HG02571 (cell line): ENCODE measurements around the gene ANKFY1.
A peak's percentile ranks its signal among the peaks of the same experiment; 100 is the strongest.
"Not testable (repeated sequence)": the region's sequence is repeated elsewhere in the genome, so short reads cannot be mapped to it uniquely, and the experiment has no call there.

ENCODE experiments used
- ATAC-seq: cut with Tn5 transposase; IDR thresholded peaks from one replicate; pipeline ENCODE4 v1.9.1; 2021; ENCODE audit warnings: mild to moderate bottlenecking, moderate library complexity; ENCODE audit not compliant: unreplicated experiment

The ANKFY1 gene

DNA sequence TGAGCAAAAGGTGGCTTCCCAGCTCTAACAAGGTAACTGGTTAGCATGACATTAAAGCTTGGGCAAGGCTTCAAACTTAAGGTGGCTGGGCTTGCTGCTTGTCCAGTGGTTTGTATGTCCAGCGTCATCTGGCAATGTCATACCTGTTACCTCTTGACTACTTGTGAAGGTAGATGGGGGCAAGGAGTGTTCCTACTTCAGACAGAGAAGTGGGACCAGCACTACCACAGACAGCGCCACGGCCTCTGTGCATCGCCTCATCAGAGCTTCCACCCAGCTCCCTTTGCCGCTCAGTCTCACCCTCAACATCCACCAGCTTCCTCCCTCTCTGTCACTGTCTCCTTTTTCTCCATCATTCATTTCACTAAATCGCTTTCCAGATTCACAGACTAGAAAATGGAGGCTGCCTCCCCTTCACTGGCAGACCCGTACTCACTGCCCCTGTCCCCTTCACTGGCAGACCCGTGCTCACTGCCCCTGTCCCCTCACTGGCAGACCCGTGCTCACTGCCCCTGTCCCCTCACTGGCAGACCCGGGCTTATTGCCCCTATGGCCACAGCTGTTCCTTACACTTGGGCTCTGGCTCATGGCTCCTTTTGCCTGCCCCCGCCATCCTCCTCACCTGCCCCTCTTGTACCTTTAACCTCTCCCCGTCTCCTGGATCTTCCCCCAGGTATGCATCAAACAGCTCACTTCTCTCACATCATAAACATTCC lies 106.0 kb downstream of the ANKFY1 start:
- ATAC-seq: no peak

DNA sequence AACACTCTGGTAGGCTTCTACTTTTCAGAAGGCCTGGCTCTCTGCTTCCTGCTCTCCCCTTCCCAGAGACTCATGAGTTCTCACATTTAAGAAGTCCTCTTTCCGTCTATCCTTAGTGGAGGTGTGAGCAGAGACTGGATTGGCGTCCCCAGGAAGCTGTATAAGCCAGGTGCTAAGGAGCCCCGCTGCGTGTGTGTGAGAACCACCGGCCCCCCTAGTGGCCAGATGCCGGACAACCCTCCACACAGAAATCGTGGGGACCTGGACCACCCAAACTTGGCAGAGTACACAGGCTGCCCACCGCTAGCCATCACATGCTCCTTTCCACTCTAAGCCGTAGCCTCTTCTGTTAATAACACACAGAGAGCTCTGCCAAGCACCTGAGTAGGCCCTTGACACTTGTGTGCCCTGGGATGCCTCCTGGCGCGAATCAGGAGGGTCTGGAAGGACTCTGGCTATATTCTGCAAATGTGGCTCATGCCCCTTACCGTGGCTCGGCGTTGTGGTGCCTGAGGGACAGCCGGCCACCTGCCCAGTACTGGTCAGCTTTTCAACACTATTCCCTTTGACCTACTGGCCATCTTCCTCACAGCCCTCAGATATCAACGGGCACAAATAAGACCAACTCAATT lies 106.9 kb downstream of the ANKFY1 start:
- no peak for ATAC-seq

DNA sequence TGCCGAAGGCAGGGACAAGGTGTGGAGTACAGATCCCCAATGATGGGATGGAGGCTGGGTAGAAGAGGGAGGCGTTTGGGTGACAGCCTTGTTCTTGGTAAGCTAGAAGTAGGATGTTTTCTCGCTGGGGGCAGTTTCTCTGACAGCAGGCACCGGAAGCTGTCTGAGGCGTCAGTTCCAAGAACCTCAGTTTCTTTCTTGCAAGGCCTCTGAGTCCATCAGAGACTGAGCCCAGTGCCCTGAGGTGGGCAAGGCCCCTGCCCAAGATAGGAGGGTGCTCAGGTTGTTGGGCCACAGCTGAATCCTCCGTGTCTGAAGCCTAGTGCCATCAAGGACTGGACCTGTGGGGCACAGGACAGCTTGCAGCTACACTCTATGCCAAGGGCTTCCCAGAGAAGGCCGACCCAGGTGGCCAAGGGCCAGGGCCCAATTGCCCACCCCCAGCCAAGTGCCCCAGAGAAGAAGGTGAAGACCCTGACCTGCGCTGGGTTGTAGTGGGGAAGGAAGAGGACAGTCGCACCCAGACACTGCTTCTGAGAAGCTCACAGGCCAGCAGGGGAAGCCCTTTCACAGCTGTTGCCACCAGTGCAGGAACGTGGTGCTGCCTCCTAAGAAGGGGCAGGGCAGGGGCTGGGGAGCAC lies 107.7 kb downstream of the ANKFY1 start:
- ATAC-seq: no peak

DNA sequence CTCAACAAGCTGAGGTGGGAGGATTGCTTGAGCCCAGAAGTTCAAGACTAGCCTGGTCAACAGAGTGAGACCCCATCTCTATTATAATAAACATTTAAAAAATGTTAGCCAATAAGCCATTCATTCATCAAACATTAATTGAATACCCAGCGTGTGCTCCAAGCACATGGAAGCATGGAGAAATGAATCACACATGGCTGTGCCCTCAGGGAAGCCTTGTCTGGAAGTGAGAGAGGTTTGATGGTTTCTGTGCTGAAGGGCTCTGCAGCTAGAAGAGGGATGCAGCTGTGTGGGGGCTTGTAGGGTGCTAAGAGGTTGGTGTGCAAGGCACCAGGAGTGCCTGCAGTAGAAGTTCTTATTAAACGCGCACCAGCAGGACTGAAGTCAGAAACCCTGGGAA lies 109.6 kb downstream of the ANKFY1 start:
- no peak for ATAC-seq

DNA sequence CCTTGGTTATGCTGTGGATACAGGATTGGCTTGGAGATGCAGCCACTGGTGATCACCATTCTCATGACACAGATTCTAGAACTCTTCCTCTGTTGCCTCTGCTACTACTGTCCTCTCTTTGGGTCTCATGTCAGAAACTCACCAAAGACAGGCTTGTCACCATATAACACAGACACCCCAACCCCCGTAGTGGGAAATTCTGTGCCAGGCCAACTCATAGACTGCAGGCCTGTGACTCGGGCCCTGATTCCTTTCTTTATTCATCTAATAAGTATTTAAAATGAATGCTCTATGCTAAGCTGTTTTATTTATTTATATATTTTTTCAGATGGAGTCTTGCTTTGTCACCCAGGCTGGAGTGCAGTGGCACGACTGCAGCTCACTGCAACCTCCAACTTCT lies 111.3 kb downstream of the ANKFY1 start:
- ATAC-seq: no peak

DNA sequence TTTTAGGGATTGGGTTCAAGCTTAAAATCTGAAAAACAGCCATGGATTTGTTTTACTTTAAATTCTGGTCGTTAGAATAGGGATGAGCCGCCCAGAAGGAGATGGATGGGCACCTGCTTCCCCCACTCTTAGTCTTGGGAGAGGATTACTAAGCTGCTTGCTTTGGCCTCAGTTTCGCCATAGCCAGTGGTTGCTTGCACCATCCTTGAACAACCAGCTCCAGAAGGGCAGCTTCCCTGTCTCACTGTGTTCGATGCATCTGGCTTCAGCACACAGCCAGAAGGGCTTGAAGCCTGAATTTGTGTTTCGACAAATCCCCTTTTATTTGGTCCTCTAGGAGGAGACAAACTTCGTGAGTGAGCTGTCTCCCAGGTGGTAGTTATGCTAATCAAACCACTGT lies 113.7 kb downstream of the ANKFY1 start:
- no peak for ATAC-seq

DNA sequence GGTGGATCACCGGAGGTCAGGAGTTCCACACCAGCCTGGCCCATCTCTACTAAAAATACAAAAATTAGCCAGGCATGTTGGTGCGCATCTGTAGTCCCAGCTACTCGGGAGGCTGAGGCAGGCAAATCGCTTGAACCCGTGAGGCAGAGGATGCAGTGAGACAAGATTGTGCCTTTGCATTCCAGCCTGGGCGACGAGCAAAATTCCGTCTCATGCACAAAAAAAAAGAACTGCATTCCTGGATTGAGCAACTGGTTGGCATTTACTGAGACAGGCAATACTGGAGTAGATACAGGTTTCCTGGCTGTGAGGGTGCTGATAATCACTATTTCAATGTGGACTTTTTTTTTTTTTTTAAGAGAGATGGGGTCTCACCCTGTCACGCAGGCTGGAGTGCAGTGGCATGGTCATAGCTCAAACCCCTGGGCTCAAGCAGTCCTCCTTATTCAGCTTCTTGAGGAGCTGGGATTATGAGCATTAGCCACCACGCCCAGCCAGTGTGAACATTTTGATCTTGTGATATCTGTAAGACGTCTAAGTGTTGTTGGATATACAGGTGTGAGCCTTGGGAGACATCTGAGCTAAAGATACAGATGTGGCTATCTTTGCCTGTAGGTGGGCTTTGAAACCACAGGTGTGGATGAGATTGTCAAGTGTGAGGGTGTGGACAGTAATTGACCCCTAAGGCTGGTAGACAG lies 115.0 kb downstream of the ANKFY1 start:
- ATAC-seq: no peak

DNA sequence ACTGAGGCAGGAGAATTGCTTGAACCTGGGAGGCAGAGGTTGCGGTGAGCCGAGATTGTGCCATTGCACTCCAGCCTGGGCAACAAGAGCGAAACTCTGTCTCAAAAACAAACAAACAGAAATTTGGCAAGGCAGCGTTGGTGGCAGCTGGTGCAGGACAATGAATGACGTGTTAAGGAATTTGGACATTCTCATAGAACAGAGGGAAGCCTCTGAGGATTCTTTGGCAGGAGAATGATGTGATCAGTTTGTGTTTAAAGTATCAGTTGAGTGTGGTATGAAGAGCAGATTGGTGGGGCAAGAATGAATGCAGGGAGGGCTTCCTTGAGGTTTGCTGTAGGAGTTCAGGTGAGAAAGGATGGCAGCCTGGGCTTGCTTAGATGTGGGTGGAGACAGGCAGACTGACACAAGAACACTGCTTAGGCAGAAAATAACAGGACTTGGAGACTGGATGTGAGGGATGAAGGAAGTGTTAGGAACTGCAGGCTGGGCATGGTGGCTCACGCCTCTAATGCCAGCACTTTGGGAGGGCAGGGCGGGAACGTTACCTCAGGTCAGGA lies 115.9 kb downstream of the ANKFY1 start:
- no peak for ATAC-seq

DNA sequence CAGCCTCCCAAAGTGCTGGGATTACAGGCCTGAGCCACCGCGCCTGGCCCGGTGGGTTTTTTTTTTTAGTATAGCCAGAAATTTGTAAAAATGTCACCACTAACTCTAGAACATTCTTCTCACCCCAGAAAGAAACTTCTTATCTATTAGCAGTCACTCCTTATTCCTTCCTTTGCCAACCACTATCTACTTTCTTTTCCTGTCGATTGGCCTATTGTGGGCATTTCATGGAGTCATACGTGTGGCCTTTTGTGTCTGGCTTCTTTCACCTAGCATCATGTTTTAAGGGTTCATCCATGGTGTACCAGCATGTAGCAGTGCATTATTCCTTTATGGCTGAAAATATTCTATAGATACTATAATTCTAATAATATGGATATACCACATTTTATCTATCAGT lies 117.1 kb downstream of the ANKFY1 start:
- no peak for ATAC-seq

DNA sequence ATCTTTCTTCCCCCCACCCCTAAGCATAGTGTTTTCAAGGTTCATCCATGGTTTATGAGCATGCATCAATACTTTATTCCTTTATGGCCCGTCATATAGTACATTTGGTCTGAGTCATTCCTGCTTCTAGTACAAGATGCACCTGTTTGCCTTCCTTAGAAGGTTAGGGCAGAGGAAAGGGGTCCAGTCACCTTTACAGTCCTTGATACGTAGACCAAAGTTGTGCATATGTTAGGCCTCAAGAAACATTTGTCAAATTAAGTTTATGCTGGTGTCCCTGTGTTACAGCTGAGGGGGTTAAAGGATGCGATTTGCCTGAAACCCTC lies 119.4 kb downstream of the ANKFY1 start:
- no peak for ATAC-seq

DNA sequence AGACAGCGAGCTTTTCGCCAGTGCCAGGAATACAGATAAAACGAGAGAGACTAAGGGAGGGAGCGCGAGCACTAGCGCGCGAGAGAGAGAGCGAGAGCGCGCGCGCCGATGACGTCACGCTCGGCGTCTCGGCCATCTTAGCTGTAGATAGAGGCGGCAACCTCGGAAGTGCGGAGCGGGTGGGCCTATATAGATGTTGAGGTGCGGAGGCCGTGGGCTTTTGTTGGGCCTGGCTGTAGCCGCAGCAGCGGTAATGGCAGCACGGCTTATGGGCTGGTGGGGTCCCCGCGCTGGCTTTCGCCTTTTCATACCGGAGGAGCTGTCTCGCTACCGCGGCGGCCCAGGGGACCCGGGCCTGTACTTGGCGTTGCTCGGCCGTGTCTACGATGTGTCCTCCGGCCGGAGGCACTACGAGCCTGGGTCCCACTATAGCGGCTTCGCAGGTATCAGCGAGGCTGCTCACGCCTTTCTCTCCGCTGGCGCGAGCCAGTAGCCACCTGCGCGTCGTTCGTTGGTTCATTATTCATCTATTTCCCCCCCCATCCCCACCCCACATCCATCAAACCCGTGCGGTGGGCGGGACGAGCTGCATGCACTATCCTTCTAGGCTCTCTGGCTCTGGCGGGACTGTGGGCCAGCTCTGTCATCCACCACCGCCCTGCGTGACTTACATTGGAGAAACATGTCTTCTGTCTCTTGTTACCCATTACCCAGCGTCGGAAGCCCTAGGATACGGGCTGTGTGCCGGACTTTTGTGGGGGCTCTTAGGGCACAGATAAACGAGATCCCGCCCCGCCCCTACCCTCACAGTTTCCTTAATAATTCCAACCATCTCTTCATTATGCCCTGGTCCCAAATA lies 120.0 kb downstream of the ANKFY1 start:
- peak; percentile 51 for ATAC-seq

DNA sequence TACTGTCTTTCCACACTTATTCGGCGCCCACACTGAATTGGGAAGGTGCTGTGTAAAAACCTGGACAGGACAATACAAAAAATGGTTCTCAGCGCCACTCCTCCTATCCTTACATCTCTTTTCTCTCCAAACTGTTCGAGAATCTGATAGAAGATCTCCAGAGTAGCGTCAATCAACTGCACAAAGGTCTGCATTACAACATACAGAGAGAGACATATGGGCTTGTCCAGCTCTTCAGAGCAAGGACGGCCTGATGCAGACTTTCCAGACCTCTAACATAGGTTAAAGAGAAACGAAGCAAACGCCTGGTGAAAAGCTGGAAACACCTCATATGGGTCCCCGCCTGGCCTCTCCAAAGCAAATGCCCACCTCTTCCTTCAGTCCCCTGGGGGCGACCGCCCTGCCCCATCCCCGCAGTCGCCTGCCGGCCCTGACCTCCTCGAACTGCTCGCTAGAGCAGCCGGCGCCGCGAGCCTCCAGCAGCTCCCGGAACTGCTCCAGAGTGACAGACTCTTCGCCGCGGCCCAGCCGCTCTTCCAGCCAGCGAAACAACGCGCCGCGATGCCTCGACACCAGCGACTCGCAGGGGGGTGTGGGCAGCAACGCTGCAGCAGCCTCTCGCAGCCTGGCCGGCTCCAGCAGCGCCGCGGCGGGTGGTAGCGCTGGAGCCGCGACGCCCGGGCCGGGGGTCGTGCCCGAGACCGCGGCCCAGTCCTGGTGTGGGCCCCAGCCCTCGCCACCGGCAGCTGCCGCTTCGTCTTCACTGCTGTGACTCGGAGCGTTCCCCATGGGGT lies 121.5 kb downstream of the ANKFY1 start:
- ATAC-seq: peak; percentile 4

DNA sequence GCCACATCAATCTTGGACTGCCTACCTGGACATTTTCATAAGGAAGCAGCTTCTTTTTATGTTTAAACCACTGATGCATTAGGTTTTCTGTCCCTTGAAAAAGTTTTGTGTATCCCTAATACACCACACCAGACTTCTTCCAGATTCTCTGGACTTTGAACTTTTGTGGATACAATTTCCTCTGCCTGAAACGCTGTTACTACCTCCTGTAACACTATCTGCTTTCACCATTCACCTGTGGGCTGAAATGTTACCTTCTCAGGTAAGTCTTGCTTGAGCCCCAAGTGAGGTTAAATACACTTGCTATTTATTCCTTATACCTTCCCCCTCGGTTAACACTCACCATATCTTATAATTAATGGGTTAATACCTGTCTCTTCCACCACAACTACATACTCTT lies 123.7 kb downstream of the ANKFY1 start:
- no peak for ATAC-seq

DNA sequence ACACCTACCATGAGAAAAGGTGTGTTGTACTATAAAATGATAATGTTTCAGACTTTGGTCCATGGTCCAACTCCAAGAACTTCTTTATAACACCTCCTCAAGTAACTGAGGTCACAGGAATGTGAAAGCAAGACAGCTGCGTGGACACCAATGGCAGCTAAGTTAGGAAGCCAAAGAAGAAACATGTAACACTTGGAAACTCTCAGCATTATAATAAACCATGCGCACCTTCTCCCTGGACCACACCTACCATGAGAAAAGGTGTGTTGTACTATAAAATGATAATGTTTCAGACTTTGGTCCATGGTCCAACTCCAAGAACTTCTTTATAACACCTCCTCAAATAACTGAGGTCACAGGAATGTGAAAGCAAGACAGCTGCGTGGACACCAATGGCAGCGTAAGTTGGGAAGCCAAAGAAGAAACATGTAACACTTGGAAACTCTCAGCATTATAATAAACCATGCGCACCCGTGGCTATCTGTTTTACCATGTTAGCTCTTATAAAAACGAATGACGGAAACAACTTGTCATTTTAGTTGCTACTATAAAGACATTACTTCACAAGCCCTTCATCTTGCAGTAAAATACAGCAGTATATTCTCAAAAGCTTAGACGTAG lies 124.8 kb downstream of the ANKFY1 start:
- not testable (repeated sequence) for ATAC-seq

DNA sequence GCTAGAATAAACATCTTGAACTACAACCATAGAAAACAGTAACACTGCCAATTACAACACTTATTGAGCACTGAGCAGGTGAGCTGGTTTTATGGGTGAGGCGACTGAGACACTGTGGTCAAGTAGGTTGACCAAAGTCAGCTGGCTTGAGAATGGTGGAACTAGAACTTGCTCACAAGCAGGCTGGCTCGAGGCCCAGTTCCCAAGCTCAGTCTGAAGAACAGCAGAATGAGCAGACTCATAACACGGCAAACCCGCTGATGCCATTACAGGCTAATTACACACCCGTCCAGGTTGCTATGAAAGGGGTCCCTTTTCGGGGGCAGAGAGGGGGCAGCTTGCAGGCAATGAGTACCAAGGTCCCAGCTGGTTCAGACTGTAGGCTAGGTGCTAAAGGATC lies 127.4 kb downstream of the ANKFY1 start:
- ATAC-seq: no peak

DNA sequence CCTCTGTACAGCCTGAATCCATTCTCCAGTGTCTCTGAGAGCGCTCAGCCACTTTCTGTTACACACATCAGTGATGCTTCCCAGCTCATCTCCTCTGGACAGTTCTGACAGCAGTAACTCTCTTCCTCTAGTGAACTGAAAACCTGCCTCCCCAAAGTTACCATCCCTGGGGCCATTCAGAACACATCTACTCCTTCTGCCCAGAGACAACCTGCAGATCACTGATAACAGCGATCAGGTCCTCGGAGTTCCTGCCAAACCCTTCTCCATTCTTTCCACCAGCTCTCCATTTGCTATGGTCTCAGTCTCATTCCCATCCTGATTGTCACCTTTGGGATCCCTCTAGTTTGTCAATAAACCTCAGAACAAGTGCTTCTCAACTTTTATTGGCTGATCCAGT lies 128.3 kb downstream of the ANKFY1 start:
- no peak for ATAC-seq

DNA sequence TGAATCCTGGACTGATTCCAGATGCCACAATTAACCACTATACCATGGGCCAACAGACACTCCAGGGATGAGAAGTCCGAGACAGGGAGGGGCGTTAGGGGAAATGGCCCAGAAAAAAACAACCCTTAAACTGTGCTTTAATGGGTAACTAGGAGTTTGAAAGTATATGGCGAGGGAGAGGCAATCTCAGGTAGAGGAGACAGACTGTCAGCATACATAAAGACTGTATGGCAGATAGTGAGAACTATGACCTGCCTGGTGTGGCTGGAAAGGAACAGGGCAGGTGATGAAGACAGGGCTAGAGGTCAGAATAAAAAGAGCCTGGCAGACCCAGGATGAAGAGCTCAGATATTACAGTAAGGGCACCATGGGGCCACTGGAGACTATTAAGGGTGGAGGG lies 129.1 kb downstream of the ANKFY1 start:
- no peak for ATAC-seq

DNA sequence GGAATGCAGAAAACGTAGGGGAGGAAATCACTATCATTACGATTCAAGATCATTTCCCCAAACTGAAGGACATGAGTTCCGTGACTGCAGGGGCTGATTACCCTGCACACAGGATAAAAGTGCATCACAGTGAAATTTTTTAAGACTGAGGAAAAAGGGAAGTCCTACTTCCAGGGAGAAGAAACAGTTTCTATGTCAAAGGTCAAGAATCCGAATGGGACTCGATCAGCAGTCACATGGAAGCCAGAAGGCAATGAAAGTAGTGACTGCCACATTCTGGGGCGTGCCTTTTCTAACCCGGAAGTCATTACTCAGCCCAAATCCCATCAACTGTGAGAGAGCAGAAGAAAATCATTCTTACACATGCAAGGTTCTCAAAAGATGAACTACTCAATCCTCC lies 133.1 kb downstream of the ANKFY1 start:
- ATAC-seq: no peak

DNA sequence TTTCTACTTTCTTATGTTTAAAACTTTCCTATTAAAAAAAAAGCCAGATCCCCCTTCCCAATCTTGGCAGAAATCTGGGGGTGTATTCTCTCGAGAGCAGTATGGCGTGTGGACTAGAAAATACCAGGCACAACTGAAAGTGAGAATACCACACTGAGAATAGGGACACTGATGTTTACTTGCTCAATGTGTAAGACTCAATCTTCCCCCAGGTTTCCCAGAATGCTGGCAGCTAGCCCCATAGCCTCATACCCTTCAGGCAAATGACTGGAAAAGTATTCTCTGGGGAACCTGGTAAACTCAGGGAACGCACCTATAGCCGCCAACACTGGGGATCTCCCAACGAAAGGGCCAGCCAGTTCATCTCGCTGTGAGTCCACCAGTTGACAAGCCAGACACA lies 136.2 kb downstream of the ANKFY1 start:
- no peak for ATAC-seq
